Pancreas (tissue), 10 donors: ENCODE measurements around the gene MYO1A. TPM values are rescaled to one million over a fixed set of nuclear protein-coding genes. Genes with fewer than 3 reads are reported as not detected.

ENCODE experiments used
- ATAC-seq, 4 donors: fragments of 200-7000 bp; cut with Tn5 transposase; one replicate each; pipeline versions ENCODE4 v1.8.0 to v1.9.1; 2020; ENCODE audit warnings: mild to moderate bottlenecking in 4 of 4, moderate library complexity in 4 of 4
- DNase-seq, 6 donors: peaks; one replicate each; pipeline ENCODE4 v3.0.0-alpha.2; 2020
- FAIRE-seq: peaks from 2 replicates; lab custom pipeline; 2012; peaks lifted over from hg19 to GRCh38; lab: Jason Lieb, UNC
- H3K27ac ChIP-seq, 4 donors: fragments of 200-600 bp; sonication (generic); 1 replicate in 3 of 4; 2 replicates in 1 of 4; pipeline versions ENCODE4 v1.5.0 to v1.8.0; 2020
- H3K27me3 ChIP-seq, 4 donors: fragments of 200-600 bp; one replicate each; pipeline ENCODE4 v1.8.0; 2021
- H3K36me3 ChIP-seq, 3 donors: fragments of 200-600 bp; sonication (generic) in 1 of 3; one replicate each; pipeline versions ENCODE4 v1.5.0 to v1.8.0; 2020 to 2021
- H3K4me1 ChIP-seq, 3 donors: fragments of 200-600 bp; one replicate each; pipeline ENCODE4 v1.8.0; 2021
- H3K4me3 ChIP-seq, 4 donors: fragments of 200-600 bp; sonication (generic) in 2 of 4; one replicate each; pipeline versions ENCODE4 v1.5.0 to v1.8.0; 2020 to 2021
- H3K9me3 ChIP-seq, 4 donors: fragments of 200-600 bp; one replicate each; pipeline ENCODE4 v1.8.0; 2021
- WGBS, 2 donors: extraction: QIAGEN DNeasy Blood & Tissue Kit; methylation state at CpG; one replicate each; pipeline ENCODE4 v1.1.7; 2013; 5-methylcytosine and 5-hydroxymethylcytosine counted together
- intact Hi-C, 3 donors: fragments of 100-400 bp; cut with DNase I; formaldehyde crosslinking; loops; one replicate each; pipeline versions ENCODE4 v1.11.1 to v1.14.2; 2022
- polyA plus RNA-seq, 2 donors: library from polyadenylated mRNA; stranded (reverse); fragments of 200-250 nt; gene quantifications; one replicate each; pipeline ENCODE4 v1.2.3, GENCODE V29; 2013
- total RNA-seq, 6 donors: library from RNA; stranded (reverse); fragmentation: NEBNext Ultra II Directional in 4 of 6; extraction: Animal tissue kit (Norgen Biotek cat#: 25700) in 4 of 6; gene quantifications; one replicate each; pipeline versions ENCODE4 v1.2.1 to v1.2.4, GENCODE V29; 2021 to 2023
- TF ChIP-seq, protein P1 (sequence below), 4 donors: fragments of 200-600 bp; sonication (generic) in 3 of 4; IDR thresholded peaks; one replicate each; pipeline versions ENCODE4 v1.5.0 to v1.8.0; 2021; ENCODE audit warnings: antibody characterized with exemption in 4 of 4
- donor health status: healthy with polysubstance abuse.
- donor health status: DM: no; HTN: no; CAD: no; lungs with moderate emphysema.
- donor health status: DM: no; HTN: no; CAD: no.
- donor health status: control.
- donor health status: control.
- donor health status: Bipolar disorder and iron deficiency.
- donor health status: DM: yes; HTN: yes; CAD: no.
- donor health status: DM: no; HTN: no; CAD: no.
- donor health status: DM: no; HTN: no; CAD: no.
- donor health status: DM: yes; HTN: yes; CAD: no.

MYO1A gene
- total and polyA plus RNA-seq, 8 donors = 0.15 to 0.65 (median 0.47) TPM; not detected in 1

DNA sequence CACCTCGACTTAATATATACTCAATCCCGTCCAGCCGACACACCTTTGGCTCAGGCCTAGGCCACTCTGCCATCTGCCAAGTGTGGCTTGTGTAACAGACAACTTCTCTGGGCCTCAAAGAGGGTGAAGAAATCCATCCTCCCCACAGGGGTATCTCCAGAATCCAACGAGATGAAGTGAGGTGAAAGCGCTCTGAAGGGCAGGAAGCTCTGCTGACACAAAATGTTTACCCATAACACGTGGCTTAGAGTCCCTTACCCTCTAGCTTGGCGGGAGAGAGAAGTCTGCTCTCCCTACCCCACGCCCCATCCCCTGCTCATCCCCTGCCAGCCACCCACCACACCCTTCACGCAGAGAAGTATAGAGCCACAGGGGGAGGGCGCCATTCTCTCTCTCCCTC is 56.6 kb downstream of the MYO1A start:
- Histone ChIP-seq H3K4me1 (no peaks in the 10 kb centered on the region), H3K9me3 (no peaks in the 10 kb centered on the region), H3K4me3 (no peak overlapping the region), H3K27ac (no peak overlapping the region), H3K36me3 (no peaks in the 10 kb centered on the region), H3K27me3 (no peaks in the 10 kb centered on the region)
- FAIRE-seq = no peak
- TF ChIP-seq, protein P1, sequence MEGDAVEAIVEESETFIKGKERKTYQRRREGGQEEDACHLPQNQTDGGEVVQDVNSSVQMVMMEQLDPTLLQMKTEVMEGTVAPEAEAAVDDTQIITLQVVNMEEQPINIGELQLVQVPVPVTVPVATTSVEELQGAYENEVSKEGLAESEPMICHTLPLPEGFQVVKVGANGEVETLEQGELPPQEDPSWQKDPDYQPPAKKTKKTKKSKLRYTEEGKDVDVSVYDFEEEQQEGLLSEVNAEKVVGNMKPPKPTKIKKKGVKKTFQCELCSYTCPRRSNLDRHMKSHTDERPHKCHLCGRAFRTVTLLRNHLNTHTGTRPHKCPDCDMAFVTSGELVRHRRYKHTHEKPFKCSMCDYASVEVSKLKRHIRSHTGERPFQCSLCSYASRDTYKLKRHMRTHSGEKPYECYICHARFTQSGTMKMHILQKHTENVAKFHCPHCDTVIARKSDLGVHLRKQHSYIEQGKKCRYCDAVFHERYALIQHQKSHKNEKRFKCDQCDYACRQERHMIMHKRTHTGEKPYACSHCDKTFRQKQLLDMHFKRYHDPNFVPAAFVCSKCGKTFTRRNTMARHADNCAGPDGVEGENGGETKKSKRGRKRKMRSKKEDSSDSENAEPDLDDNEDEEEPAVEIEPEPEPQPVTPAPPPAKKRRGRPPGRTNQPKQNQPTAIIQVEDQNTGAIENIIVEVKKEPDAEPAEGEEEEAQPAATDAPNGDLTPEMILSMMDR (IDR thresholded peaks at IDR 0.05) = no peak
- 72 to 78% methylated on average over 10 of the region's 10 CpGs for WGBS, 2 donors
- ATAC-seq = no peak
- DNase-seq = no peak
- intact Hi-C loops = no loop called here

DNA sequence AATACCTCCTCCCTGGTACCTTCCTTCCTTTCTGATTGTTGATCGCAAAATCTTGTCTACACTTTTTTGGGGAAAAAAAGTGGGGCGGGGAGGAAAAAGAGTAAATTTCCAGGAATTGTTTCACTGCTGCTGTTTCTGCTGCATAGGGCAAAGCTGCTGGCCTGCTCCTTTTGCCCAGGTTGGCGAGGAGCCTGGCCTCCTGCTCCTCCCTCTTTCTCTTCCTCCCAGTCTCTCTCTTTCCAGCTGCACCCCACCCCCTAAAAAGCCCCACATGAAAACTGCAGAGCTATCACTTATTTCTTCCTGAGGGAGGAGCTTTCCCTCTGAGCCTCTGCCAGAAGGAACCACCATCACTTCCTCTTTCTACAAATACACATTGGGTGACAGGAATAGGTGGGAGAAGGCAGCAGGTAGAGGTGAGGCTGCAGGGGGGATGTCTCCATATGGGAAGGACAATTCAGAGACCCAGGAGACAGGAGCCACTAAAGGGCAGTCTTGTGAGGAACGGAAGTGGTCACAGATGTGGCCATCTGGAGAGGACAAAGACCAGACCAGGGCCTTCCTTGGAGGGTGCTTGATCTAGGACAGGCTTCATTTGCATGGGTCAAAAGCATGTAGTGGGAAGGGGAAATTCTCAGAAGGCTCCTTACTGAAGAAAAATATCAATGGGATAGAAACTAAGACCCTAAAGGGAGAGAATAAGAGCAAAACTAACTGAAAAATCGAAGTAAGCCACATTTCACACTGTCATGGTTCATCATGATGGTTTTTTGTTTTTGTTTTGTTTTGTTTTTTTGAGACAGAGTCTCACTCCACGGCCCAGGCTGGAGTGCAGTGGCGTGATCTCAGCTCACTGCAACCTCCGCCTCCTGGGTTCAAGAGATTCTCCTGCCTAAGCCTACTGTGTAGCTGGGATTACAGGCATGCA is 58.3 kb downstream of the MYO1A start:
- DNase-seq = peak in 1 of 6 donors; percentile 38
- intact Hi-C loops = no loop called here
- Histone ChIP-seq H3K9me3 (no peaks in the 10 kb centered on the region), H3K4me3 (no peak overlapping the region), H3K27me3 (no peaks in the 10 kb centered on the region), H3K27ac (no peak overlapping the region), H3K4me1 (no peaks in the 10 kb centered on the region), H3K36me3 (no peaks in the 10 kb centered on the region)
- FAIRE-seq = no peak
- ATAC-seq = peak in 3 of 4 donors; percentile 10 to 73 (median 66)
- 77 to 78% methylated on average over 8 of the region's 8 CpGs for WGBS, 2 donors
- TF ChIP-seq, protein P1 (IDR thresholded peaks at IDR 0.05) = no peak

DNA sequence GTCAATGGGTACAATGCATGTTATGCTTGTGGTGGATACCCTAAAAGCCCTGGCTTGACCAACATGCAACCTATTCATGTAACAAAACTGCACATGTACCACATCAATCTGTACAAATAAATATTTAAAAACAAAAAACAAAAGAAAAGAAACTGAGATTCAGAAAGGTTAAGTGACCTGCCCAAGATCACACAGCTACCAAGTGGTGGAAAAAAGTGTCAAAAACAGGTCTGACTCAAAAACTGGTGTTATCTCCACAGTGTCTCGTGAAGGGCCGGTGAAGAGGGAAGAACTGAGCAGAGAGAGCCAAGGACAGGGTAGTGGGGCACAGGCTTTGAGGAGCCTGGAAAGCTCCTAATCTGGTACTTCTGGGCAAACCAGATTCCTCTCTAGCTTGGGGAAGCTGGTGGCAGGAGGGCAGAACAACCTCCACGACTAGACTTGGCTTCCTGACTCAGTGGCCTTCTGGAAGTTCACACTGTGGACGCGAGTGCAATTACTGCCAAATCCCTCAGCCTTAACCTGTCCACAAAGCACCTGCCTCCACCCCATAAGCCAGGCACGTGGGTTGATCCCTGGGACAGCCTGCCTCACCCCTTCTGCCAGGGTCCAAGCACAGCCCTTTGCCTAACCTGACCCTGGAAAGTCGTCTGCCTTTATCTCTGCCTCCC is 59.1 kb downstream of the MYO1A start:
- TF ChIP-seq, protein P1 (IDR thresholded peaks at IDR 0.05) = no peak
- H3K27ac ChIP-seq = no peak overlapping the region
- H3K9me3 ChIP-seq = no peaks in the 10 kb centered on the region
- H3K36me3 ChIP-seq = no peaks in the 10 kb centered on the region
- WGBS, 2 donors = 49 to 54% methylated on average over 7 of the region's 7 CpGs
- DNase-seq = no peak
- ATAC-seq = peak in 1 of 4 donors; percentile 6
- no peaks in the 10 kb centered on the region for H3K4me1 ChIP-seq
- intact Hi-C loops = no loop called here
- H3K27me3 ChIP-seq = no peaks in the 10 kb centered on the region
- H3K4me3 ChIP-seq = no peak overlapping the region
- FAIRE-seq = no peak

DNA sequence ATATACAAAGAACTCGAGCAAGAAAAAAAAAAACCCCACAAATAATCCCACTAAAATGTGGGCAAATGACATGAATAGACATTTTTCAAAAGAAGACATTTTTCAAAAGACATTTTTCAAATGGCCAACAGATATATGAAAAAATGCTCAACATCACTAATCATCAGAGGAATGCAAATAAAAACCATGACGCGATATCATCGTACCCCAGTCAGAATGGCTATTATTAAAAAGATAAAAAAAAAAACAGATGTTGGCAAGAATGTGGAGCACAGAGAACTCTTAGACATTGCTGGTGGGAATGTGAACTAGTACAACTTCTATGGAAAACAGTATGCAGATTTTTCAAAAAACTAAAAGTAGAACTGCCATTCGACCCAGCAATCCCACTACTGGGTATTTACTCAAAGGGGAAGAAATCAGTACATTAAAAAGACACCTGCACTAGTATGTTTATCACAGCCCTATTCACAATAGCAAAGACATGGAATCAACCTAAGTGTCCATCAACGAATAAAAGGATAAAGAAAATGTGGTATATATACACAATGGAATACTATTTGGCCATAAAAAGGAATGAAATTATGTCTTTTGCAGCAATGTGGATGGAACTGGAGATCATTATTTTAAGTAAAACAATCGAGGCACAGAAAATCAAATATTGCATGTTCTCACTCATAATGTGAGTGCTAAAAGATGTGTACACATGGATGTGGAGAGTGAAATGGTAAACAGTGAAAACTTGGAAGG is 59.9 kb downstream of the MYO1A start:
- TF ChIP-seq, protein P1 (IDR thresholded peaks at IDR 0.05) = no peak
- Histone ChIP-seq H3K9me3 (no peaks in the 10 kb centered on the region), H3K36me3 (no peaks in the 10 kb centered on the region), H3K27me3 (no peaks in the 10 kb centered on the region), H3K4me1 (no peaks in the 10 kb centered on the region), H3K4me3 (no peak overlapping the region), H3K27ac (no peak overlapping the region)
- 52 to 55% methylated on average over 7 of the region's 7 CpGs for WGBS, 2 donors
- intact Hi-C loops = loop anchor here in 2 of 3 donors (5.0 kb wide), 1 partner anchor 233 kb away; no protein-coding TSS in a partner anchor
- DNase-seq (no peak), FAIRE-seq (no peak), ATAC-seq (no peak)
